Measurements from ENCODE around the gene BCL11A.

Gene BCL11A

DNA sequence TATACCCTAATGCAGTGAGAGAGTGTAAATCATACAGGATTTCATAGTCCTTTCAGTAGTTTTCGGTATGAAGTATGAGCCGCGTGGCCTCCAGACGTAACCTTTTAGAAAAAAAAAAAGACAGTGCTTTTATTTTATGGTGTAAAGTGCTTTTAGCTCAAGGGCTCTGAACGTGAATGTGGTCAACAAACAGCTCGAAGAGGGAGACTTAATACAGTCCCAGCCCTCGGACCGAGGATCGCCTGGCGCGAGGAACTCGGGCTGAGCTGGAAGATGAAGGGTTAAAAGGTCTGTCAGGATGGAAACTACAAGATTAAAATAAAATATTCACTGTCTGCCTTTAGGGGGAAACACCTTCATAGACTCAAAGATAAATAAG lies 4.0 kb upstream of the BCL11A start:
- no peak for DNase-seq

DNA sequence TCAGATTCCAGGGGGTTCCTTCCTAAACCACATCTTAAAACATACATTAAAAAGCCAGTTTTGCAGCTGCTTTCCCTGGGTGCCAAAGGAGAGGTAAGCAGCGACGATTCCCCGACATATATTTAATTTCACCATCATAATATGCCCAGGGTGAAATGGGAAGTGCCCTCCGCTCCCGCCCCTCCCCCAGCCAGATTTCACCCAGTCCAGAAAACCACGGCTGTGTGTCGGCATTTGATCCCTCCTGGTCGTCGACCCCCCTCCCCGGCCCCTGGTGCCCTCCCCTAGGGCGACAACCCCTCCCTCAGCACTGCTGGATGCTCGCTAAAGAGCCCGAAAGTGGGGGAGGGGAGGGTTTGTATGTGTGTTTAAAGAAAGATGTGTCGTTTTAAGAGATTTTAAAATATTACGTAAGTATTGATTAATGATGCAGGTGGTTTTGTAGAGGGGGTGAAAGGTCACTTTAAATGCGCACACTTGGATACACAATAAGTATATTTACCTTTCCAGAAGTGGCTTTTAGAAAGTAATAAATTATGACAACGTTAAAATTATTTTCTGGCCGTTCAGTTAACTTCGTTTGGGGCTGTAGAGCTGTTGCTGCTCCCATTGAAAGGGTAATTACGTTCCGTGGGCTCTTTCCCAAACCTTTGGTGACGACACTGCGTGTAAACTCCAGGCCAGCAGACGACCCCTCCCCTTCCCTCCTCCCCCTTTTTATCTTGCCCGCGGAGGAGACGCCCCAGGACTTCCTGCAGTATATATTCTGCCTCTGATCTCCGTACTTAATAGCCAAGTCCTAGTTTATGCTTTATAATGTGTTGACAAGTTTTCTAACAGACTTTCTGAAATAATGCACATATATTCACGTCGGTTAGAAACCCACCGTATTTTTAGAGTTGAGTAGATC lies 3.4 kb upstream of the BCL11A start:
- DNase-seq: no peak

DNA sequence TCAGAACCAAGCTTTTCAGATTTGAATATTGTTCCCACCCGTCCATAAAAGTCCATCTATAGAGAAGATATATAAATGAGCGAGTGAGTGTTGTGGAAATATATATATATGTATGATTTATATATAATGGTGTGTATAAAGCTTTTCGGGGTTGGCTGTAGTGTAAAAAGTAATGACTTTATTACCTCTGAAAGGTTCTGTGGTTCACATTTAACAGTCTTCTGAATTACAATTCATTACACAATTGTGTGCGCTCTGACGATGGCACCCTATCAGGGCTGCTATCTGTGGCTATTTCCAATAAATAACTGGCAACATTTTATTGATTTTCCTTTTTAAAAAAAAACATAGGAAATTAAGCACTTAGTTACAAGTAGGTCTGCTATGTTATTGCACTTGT lies 2.7 kb upstream of the BCL11A start:
- DNase-seq: no peak

DNA sequence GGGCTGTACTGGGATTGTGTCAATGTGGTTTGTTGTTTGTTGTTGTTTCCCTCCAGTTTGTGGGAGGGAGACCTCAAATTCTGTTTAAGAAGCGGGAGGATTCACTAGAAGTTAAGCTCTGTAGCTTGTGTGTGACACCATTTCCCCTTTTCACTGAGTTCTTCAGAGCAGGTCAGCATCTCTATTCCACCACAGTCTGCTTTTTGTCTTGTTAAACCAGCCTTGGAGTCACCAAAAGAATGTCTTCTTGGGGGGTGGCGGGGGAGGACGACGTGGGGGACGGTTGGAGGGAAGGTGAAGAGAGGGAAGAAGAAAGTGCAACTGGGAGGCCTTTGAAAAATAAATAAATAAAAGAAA lies 2.3 kb upstream of the BCL11A start:
- no peak for DNase-seq

DNA sequence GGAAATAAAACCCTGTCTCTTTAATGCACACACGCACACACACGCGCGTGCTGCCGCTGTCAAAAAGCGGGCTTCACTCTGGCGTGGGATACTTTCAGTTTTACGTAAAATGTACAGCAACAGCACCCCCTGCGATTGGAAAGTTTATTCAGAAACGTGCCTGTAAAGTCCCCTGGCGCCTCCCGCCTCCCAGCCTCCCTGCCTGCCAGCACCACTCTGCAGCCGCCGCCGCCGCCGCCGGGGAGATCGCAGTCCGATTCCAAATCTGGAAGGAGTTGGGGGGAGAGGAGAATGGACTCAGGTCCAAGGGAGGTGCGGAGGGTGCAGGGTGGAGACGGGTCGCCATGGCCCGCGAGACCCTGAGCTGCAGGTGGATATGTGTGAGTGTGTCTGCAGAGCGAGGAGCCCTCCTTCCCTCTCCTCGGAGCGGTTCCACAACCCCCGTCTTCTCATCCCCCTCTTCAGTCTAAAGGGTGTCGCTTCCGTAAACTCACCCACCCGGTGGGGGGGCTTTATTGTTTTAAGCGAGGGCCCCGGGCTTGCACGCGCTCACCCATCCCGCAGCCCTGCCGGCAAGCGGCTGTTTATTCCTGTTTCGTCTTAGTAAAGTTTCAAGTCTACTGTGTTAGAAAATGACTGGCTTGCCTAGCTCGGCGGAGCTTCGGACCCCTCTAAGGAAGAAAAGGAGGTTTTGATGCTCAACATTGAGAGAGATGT lies 1.8 kb upstream of the BCL11A start:
- no peak for DNase-seq

DNA sequence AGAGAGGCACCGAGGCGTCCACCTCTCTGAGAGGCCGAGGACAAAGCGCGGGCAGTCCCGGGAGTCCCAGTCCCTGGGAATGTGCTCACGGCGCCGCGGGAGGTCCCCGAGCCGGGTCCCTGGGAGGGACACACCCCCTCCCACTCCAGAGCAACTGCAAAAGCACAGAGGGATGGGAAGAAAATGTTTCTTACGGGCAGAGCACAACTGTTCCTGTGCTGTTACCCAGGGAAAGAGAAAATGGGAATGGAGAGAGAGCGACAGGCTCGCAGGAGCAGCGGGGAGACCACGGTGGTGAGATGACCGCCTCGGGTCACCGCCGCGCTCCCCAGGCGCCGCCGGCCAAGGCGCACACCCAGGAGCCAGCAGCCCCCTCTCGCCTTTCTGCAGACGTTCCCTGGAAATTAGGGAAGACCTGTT lies 1.2 kb upstream of the BCL11A start:
- DNase-seq: no peak

DNA sequence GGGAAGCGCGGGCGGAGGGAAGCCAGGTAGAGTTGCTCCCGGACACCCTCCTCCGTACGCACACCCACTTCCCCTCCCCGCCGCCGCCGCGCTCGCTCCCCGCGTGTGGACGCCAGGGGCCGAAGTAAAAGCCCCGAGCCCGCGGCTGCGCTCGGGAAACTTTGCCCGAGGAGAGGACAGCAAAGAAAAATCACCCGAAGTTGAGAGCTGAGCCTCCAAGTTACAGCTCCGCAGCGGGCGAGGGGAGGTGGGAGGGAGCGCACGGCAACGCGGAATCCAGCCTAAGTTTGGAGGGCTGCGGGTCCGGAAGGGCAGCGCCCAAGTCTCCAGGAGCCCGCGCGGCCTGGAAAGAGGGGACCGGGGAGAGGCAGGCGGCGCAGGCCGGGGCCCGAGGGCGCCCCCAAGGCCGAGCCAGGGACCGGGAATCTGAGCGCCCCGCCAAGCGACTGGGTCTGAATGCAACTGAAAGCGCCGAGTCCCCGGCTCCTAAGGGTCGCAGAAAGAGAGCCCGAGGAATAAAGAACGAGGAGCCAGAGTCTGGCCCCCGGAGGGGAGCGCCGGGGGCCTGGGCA lies 706 bp upstream of the BCL11A start:
- no peak for DNase-seq

DNA sequence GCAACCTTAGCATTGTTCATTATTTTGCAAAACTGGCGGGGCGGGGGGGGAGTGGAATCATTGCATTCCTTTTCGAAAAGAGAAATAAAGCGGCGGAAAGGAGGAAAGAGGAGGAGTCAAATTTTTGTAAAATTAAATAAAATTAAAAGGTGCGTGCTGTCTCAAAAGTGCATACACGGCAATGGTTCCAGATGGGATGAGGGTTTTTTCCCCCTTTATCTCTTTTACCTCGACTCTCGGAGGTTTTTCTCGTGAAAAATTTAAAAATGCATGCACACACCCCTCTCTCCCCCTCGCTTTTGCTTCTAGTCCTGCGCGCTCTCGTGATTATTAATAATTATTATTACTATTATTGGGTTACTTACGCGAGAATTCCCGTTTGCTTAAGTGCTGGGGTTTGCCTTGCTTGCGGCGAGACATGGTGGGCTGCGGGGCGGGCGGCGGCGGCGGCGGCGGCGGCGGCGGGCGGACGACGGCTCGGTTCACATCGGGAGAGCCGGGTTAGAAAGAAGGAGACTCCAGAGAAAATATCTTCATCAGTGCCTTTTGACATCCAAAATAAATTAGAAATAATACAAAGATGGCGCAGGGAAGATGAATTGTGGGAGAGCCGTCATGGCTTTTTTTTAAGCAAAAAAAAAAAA lies 481 bp downstream of the BCL11A start:
- DNase-seq: no peak

DNA sequence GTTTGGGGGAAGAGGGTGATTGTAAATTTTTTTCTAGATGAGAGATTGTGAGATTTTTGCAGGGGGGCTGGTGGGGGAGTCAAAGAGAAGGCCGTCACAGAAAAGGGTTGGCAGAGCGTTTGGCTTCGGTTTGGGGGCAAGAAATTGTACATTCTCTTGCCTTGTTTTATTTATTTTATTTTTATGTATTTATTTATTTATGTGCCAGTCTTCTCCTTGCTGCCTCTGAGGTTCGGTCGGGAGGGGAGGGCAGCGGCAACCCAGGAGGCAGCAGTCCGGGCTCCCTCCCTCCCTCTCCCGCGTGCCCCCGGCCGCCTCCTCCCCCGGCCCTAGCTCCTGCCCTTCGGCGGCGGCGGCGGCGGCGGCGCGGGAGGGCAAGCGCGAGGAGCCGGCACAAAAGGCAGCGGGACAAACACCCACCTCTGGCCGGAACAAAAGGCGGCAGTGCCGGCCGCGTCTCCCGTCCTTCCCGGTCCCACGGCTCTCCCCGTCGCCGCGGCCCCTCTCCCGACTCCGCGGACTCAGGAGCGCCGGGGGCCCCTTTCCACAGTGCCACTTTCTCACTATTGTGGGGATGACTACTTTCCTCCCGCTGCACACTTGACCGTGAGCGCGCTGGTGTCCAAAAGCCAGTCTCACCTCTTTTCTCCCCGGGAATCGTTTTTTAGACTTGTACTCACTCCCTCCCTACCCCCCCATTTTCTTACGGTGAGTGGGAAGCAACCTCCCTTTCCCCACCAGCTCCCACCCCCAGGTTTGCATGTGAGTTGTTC lies 1.2 kb downstream of the BCL11A start:
- DNase-seq: no peak

DNA sequence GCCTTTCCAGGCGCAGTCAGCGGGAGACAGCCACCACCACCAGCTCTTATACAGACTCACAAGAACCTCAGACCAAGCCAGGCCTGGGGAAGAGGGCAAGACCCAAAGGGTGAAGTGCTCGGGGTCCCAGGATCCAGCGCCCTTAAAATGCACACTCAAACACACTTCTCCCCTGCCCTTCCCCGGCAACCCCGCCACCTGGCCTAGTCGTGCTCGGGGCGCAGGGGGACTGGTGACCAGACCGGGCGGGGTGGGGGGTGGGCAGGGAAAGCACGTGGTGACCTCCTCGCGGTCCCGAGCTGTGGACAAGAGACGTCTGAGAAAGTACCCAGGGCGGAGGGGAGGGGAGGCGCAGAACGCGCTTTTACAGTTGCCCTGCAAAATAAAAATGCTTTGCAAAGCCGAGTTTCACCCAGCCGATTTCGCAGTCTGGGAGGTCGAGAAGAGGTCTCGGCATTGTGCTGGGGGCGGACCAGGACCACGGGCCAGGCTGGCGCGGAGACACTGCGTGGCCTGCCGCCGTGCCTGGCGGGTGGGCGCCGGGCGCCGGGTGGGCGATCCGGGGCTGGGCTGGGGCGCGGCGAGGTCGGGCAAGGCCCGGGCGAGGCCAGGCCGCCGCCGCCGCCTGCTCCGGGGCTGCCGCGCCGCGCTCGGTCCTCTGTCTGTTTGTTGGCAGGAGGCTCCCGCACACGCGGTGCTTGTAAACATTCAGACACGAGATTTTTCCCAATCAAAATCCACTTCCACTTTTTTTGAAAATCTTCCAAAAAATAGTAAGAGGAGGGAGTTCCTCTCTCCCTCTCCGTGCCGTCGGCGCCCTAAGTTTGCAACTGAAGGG lies 2.0 kb downstream of the BCL11A start:
- DNase-seq: no peak

DNA sequence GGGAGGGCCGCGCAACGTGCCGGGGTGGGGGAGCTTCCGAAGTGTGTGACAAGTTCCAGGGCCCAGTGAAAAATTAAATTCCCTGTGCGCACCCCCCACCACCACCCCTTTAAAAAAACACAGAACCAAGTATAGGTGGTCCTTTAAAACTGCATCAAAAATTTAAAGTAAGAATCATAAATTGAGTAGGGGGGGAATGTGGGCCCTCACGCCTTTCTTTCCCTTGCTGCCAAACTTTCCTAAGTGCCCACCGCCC lies 2.5 kb downstream of the BCL11A start:
- no peak for DNase-seq

DNA sequence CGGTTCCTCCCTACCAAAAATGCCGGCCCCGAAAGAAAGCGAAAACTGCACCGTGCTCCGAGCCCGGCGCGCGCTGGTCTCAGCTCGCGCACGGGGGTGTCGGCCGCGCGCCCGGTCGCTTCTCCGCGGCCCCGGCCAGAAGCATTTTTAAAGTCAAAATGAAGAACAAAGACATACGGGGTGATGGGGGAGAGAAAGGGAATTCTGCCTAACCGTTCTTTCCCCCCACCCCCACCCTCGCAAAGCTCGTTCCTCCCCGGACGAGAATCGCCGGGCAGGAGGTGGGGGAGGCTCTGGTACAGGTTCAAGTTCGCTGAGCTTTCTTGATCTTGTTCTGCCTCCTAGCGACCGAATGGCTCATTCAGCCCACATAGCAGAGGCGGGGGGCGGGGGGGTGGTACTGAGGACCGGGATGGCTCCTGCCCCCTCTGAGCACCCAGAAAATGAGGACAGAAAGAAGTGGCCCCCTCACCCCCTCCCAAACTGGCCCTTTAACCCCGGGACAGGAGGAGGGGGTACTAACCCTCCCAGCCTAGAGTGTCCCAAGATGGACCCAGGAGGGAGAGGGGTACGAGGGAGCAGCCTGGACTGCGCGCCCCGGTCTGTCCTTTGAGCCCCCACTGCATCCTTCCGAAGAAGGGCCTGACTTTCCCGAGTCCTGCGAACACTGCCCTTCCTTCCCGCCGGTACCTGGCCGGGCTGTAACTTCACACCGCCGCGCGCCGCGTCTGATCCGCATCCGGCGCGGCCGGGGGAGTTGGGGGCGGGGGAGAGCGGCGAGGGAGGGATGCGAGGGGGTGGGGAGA lies 3.1 kb downstream of the BCL11A start:
- no peak for DNase-seq

DNA sequence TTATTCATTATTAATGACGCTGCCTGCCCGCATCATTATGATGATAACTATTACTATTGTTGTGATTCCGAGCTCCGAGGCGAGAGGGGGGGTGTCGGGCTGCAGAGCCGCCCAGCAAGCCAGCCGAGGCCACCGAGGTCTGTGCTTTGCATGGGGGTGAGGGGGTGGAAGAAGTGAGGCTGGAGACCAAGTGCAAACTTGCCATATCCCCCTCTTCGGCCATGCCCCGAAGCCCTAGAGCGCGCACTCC lies 3.6 kb downstream of the BCL11A start:
- DNase-seq: no peak

DNA sequence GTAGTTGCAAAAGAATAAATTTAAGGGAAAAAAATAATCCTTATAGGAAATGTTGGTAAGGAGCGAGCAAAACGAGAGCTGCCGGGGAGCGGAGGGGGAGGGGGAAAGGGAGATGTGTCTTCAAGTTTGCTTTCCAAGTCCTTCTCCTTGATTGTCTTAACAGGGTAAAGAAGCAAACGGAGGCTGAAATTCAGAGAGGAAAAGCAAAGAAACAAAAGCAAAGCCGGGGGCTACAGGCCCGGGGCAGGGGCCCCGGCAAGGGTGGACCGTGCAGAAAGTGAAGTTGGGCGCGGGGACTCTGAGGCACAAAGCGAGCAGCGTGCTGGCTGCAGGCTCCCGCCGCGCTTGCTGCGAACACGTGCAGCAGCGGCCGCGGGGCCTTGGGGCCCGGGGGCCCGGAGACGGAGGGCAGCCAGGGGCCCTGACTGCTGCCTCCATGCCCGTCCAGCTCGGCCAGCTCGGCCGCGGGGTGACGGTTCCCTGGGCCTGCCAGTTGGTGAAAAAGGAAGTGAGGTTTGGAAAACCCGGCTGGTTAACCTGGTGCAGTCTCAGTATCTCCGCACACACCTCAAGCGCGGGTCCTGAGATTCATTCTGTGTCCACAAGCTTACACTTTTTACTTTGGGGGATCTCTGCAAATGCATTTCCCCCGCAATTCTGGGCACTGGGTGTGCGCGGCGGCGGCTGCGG lies 4.1 kb downstream of the BCL11A start:
- no peak for DNase-seq

DNA sequence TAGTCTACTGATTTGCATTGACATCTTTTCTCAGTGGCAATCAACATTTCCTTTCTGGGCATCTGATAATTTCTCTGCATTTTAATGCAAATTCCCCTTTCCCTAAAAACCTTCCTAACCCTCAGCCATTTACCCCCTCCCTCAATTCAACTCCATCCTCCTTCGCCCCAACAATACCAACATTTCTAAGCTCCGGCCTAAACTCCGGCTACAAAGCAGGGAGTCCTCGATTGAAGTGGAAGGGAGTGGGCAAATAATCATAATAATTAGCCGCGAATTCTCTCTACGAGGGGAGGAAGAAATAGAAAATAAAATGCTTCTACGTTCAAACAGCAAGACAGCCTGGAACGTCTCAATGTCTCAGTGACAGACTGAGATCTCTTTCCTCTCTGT lies 4.6 kb downstream of the BCL11A start:
- DNase-seq: no peak

DNA sequence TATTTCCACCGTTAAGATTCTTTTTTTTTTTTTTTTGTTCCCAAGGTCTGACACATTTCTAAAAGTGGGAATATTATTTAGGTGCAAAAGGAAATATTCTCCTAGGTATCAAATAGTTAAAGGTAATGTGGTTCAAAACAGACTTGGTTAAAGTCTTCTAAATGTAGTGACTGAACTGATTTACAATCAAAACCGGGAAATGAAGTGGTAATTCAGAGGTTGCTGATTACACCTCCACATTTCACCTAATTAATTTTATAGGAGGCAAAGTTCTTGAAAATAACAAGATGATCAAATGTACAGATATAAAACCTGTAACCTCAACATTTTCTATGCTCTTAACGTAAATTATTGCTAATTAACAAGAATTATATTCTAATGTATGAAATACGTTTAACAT lies 5.1 kb downstream of the BCL11A start:
- no peak for DNase-seq

DNA sequence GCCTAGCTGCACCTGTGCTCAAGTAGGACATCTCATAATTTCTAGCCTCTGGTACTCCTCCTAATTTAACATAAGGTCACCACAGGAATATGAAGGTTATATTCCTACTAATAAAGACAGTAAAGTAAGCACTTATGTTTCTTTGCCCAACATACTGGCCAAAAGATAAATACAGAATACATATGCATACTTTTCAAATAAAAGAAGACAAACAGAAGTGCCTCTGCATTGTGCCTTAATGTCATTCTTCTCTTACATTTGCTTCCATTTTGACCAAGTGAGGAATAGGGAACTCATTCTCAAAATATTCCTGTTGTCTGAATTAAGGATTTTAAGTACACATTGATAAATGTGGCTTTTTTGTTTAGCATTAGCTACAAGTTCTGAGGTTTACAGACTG lies 5.6 kb downstream of the BCL11A start:
- DNase-seq: no peak

DNA sequence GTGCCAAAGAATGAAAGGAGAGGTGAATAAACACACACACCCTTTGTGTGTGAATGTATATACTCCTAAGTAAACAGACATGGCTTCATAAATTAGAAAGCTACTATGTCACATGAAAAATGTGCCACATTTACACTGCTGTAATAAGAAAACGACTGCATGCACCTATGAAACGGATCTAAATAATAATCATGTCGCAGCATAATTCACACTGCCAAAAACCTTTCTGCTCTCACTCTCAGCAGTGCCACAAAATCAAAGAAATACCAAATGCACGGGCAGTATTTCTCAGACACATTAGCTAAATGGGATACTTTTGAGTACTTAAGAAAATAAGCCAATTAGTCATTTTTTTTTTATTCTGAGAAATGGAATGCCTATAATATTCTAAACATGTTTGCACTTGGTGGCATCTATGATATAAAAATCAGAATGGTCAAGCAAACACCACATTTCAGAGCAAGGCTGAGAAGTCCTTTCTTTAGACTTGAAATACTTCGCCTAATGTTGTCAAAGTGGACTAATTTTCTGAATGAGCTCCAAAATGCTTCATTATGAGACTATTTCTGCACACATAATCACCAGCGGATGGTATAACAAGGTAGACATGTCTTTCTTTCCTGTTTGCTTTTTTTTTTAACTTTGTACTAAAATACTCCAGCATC lies 6.6 kb downstream of the BCL11A start:
- DNase-seq: no peak

DNA sequence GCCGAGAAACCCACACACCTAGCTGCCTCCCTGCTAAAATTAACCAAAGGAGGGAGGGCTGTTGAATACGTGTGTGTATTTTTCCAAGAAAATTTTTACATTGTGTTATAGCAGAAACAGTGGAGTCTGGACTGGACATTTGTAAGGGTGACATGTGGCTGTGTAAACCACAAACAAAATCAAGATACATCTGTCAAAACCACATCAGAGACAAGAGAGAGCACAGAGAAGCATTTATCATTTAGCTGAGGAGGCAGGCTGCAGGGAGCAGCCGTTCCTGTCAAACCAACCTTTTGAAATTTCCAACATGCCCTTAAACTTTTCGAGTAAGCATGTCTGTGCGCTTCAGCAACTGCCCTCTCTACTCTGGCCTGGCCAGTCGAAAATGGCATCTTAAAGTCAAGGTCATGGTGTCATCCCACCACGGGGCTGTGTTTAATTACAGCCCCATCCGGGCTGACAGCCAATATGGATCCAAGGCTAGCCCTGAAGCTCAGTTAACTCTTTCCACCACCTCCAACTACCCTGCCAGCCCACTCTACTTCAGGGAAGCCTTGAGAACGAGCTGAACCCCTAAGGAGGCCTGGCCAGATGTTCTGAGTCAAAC lies 8.4 kb downstream of the BCL11A start:
- no peak for DNase-seq

DNA sequence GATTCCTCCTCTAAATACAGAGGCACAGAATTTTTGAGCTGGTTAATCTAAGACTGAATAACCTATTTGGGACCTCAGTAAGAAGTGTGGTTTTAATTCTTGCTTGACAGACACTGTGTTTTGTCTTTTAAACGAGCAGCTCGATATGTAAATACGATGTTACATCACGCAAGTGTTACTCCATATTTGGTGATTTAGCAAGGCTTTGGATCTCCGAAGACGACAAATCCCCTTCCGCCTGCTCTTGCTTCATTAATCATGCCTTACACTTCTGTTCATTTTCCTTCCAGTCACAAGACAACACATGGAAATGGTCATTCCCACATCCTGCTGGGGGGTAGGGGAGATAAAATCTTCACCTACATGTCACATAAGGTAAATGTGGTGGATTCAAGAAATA lies 9.4 kb downstream of the BCL11A start:
- DNase-seq: no peak
